Tibial nerve (tissue), 4 donors: ENCODE data around the gene RAPGEF5. TPM values are rescaled to one million over a fixed set of nuclear protein-coding genes. Genes with fewer than 3 reads are reported as not detected.

Source experiments
- DNase-seq, 2 donors: peaks; one replicate each; pipeline ENCODE4 v3.0.0-alpha.2; 2019; ENCODE audit warnings: low spot score in 2 of 2
- H3K27ac ChIP-seq, 4 donors: fragments of 200-600 bp; sonication (generic) in 3 of 4; one replicate each; pipeline ENCODE4 v1.5.1; 2017 to 2019; ENCODE audit warnings: mild to moderate bottlenecking in 1 of 4
- H3K27me3 ChIP-seq, 2 donors: fragments of 200-600 bp; sonication (generic) in 1 of 2; one replicate each; pipeline versions ENCODE4 v1.5.1 to v1.6.0; 2017 to 2019
- H3K36me3 ChIP-seq, 3 donors: fragments of 200-600 bp; sonication (generic); one replicate each; pipeline ENCODE4 v1.5.1; 2018 to 2019
- H3K4me1 ChIP-seq, 4 donors: fragments of 200-600 bp; sonication (generic) in 3 of 4; one replicate each; pipeline ENCODE4 v1.5.1; 2017 to 2019
- H3K4me3 ChIP-seq, 4 donors: fragments of 200-600 bp; sonication (generic) in 3 of 4; one replicate each; pipeline ENCODE4 v1.5.1; 2017 to 2019; ENCODE audit warnings: mild to moderate bottlenecking in 1 of 4, moderate library complexity in 1 of 4
- H3K9me3 ChIP-seq, 4 donors: fragments of 200-600 bp; sonication (generic) in 3 of 4; one replicate each; pipeline ENCODE4 v1.5.1; 2017 to 2019
- EP300 ChIP-seq, 2 donors: sonication (generic); formaldehyde crosslinking; IDR thresholded peaks; one replicate each; pipeline ENCODE4 v1.6.1; 2017; ENCODE audit warnings: antibody characterized with exemption in 2 of 2, mild to moderate bottlenecking in 1 of 2
- POLR2A ChIP-seq, 2 donors: fragments of 450-650 bp; IDR thresholded peaks; one replicate each; pipeline ENCODE4 v1.6.1; 2017; ENCODE audit warnings: antibody characterized with exemption in 2 of 2, mild to moderate bottlenecking in 2 of 2, moderate library complexity in 2 of 2
- WGBS, 2 donors: methylation state at CpG; one replicate each; pipeline ENCODE4 v1.1.5; 2018; 5-methylcytosine and 5-hydroxymethylcytosine counted together
- total RNA-seq, 4 donors: library from RNA; depleted of rRNA; stranded (reverse); fragments of >200 nt; gene quantifications; one replicate each; pipeline ENCODE4 v1.1.0, GENCODE V29; 2016
- TF ChIP-seq, protein P1 (sequence below), 5 experiments: fragments of 200-600 bp in 3 of 5; fragments of 450-650 bp in 2 of 5; sonication (generic) in 3 of 5; IDR thresholded peaks; one replicate each; pipeline ENCODE4 v1.5.1; 2016 to 2019; ENCODE audit warnings: antibody characterized with exemption in 5 of 5, mild to moderate bottlenecking in 3 of 5, moderate library complexity in 2 of 5

The RAPGEF5 gene
- total RNA-seq, 4 donors from 2014 or later = 63.3 to 121 (median 76.9) TPM

DNA sequence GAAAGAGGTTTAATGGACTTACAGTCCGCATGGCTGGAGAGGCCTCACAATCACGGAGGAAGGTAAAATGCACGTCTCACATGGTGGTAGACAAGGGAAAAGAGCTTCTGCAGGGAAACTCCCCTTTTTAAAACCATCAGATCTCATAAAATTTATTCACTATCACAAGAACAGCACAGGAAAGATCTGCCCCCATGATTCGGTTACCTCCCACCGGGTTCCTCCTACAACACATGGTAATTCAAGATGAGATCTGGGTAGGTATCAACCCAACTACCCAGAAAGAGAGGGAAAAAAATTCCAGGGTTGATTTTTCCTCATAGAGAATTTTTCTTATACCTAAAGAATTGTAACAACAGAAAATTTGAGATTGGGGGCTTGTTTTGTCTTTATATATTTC lies 13.9 kb downstream of the RAPGEF5 start:
- Histone ChIP-seq H3K4me1 (no peaks in the 10 kb centered on the region), H3K27me3 (no peaks in the 10 kb centered on the region), H3K36me3 (no peaks in the 10 kb centered on the region), H3K4me3 (no peak overlapping the region), H3K27ac (no peak overlapping the region), H3K9me3 (no peaks in the 10 kb centered on the region)
- no peak for DNase-seq
- WGBS, 2 donors = 91 to 93% methylated on average over 5 of the region's 5 CpGs
- no peak for TF ChIP-seq EP300 (IDR thresholded peaks at IDR 0.05)

DNA sequence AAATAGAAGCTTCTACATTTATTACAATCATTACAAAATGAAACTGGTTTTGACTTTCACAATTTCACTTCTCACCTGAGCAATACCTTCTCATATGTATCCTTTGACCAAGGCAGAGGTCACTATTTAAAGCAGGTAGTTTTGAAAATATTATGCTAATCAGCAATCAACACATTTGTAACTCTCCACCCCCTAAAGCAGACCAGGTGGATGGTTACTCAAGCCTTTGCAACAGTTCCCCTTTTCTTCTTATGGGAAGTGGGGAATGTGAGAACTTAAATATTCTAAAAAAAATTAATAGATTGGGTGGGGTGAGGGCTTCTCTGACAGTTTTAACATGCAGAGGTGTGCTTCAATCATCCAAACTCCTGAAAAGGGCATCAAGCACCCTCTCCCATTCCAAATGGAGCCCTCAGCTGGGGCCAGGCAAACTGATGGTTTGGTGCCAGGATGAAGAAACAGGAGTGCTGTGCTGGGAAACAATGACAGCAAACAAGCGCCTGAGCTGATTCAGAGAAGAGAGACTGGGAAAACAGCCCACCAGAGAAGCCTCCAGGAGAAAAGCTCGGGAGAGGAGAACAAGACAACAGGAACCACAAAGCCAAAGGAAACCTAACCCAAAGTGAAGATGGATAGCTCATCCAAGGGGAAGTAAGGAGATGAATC lies 17.1 kb downstream of the RAPGEF5 start:
- no peak for DNase-seq
- Histone ChIP-seq H3K27ac (no peak overlapping the region), H3K27me3 (no peaks in the 10 kb centered on the region), H3K4me3 (no peak overlapping the region), H3K36me3 (no peaks in the 10 kb centered on the region), H3K9me3 (no peaks in the 10 kb centered on the region), H3K4me1 (no peaks in the 10 kb centered on the region)
- WGBS, 2 donors = 78 to 81% methylated on average over 2 of the region's 2 CpGs
- TF ChIP-seq EP300 (IDR thresholded peaks at IDR 0.05) = no peak
- no peak for TF ChIP-seq POLR2A (IDR thresholded peaks at IDR 0.05)
- TF ChIP-seq, protein P1, sequence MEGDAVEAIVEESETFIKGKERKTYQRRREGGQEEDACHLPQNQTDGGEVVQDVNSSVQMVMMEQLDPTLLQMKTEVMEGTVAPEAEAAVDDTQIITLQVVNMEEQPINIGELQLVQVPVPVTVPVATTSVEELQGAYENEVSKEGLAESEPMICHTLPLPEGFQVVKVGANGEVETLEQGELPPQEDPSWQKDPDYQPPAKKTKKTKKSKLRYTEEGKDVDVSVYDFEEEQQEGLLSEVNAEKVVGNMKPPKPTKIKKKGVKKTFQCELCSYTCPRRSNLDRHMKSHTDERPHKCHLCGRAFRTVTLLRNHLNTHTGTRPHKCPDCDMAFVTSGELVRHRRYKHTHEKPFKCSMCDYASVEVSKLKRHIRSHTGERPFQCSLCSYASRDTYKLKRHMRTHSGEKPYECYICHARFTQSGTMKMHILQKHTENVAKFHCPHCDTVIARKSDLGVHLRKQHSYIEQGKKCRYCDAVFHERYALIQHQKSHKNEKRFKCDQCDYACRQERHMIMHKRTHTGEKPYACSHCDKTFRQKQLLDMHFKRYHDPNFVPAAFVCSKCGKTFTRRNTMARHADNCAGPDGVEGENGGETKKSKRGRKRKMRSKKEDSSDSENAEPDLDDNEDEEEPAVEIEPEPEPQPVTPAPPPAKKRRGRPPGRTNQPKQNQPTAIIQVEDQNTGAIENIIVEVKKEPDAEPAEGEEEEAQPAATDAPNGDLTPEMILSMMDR (IDR thresholded peaks at IDR 0.05) = no peak

DNA sequence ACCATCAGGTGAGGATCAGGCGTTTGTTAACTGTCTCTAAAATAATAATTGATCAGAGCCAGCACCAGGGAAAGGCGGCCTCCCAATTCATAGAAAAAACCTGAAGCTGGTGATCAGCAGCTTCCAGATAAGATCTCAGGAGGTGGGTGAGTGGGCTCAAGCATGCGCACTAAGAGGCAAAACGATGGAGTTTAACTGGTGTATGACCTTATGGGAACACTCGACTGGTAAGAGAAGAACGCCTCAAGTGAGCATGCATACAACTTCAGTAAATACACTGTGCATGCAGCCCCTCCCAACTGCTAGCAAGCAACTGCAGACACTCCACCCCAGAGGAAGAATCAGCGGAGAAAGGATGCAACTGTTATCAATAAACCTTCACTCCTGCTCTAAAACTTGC lies 18.1 kb downstream of the RAPGEF5 start:
- no peak for DNase-seq
- no peaks in the 10 kb centered on the region for H3K9me3 ChIP-seq
- TF ChIP-seq, protein P1 (IDR thresholded peaks at IDR 0.05) = no peak
- TF ChIP-seq EP300 (IDR thresholded peaks at IDR 0.05) (no peak), POLR2A (IDR thresholded peaks at IDR 0.05) (no peak)
- no peaks in the 10 kb centered on the region for H3K36me3 ChIP-seq
- no peak overlapping the region for H3K4me3 ChIP-seq
- 73 to 79% methylated on average over 7 of the region's 7 CpGs for WGBS, 2 donors
- no peak overlapping the region for H3K27ac ChIP-seq
- no peaks in the 10 kb centered on the region for H3K4me1 ChIP-seq
- no peaks in the 10 kb centered on the region for H3K27me3 ChIP-seq

DNA sequence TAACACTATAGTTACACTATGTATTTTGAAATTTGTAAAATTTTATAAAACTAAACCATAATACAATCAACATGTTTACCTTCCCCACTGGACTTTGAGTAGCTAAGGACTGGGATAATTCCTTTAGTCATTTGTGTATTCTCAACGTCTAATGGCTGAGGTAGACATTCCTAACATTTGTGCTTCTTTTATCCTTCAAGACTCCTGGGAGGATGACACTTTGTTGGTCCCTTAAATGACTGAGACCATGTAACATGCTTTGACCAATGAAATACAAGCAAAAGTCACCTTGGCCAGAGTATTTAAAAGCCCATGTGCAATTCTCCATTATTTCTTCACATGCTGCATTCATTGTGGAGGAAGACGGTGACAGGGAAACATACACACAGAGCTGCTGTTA lies 18.5 kb downstream of the RAPGEF5 start:
- WGBS, 2 donors = 69 to 71% methylated on average over 2 of the region's 2 CpGs
- DNase-seq = no peak

DNA sequence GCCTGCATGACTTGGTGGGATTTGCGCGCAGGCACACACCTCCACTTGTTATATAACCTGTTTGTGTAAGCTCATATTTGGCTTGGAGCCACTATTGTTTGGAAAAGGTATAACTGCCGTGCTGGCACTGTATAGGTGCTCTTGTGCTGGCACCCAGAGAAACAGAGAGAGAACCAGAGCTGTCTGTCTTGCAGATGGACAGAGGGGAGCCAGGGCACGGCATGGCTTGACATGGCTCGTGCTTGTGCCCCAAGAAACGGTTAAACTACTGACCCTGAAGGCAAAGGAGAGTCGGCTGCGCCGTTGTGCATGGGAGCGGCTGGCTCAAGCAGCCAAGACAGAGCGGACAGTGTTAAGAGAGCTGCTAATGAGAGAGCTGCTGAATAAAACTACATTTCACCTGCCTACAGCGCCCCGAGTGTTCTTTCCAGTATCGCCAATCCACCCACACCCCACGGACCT lies 23.2 kb downstream of the RAPGEF5 start:
- no peaks in the 10 kb centered on the region for H3K36me3 ChIP-seq
- no peak overlapping the region for H3K27ac ChIP-seq
- H3K4me1 ChIP-seq = no peaks in the 10 kb centered on the region
- no peak overlapping the region for H3K4me3 ChIP-seq
- H3K9me3 ChIP-seq = no peaks in the 10 kb centered on the region
- 46 to 63% methylated on average over 15 of the region's 15 CpGs for WGBS, 2 donors
- TF ChIP-seq, protein P1 (IDR thresholded peaks at IDR 0.05) = no peak
- TF ChIP-seq POLR2A (IDR thresholded peaks at IDR 0.05) = no peak
- no peak for TF ChIP-seq EP300 (IDR thresholded peaks at IDR 0.05)
- no peaks in the 10 kb centered on the region for H3K27me3 ChIP-seq
- no peak for DNase-seq

More for the DNA sequence above, 18.5 kb downstream of the RAPGEF5 start:
- Histone ChIP-seq H3K36me3 (no peaks in the 10 kb centered on the region), H3K4me3 (no peak overlapping the region), H3K4me1 (no peaks in the 10 kb centered on the region), H3K27ac (no peak overlapping the region), H3K27me3 (no peaks in the 10 kb centered on the region), H3K9me3 (no peaks in the 10 kb centered on the region)
- TF ChIP-seq, protein P1 (IDR thresholded peaks at IDR 0.05) = no peak
- TF ChIP-seq POLR2A (IDR thresholded peaks at IDR 0.05) (no peak), EP300 (IDR thresholded peaks at IDR 0.05) (no peak)
